HFF-Myc (cell line): Measurements from ENCODE around the gene GNG13.

Experiments used
- DNase-seq: peaks from one replicate; pipeline ENCODE4 v3.0.0-alpha.2; 2011; ENCODE audit warnings: low read depth; ENCODE audit errors: extremely low read depth
- H3K4me3 ChIP-seq: replicated peaks from 2 replicates; pipeline ENCODE4 v1.5.1; 2011; ENCODE audit warnings: low read depth, mild to moderate bottlenecking, control low read depth, low read length
- CTCF ChIP-seq: IDR thresholded peaks from 2 replicates; pipeline ENCODE4 v1.5.1; 2012; ENCODE audit warnings: mild to moderate bottlenecking, low read depth, low read length, control low read depth; ENCODE audit errors: missing control alignments

The GNG13 gene

GRCh38 chr16:751152-752006 lies 49.2 kb downstream of the GNG13 start:
- no peak for TF ChIP-seq CTCF
- DNase-seq: no peak

GRCh38 chr16:750485-750884 lies 50.0 kb downstream of the GNG13 start:
- no peak overlapping the region for H3K4me3 ChIP-seq
- no peak for DNase-seq
- TF ChIP-seq CTCF: no peak

More at GRCh38 chr16:751152-752006, 49.2 kb downstream of the GNG13 start:
- no peak overlapping the region for H3K4me3 ChIP-seq

- no peak for TF ChIP-seq CTCF
- no peak overlapping the region for H3K4me3 ChIP-seq
- no peak for DNase-seq
Observed at GRCh38 chr16:749010-749409, 51.5 kb downstream of the GNG13 start.
